ENCODE measurements around the gene ETV6. TPM values are rescaled to one million over a fixed set of nuclear protein-coding genes. Genes with fewer than 3 reads are reported as not detected.

The ETV6 gene
- total RNA-seq, 1 donor from 2014 or later = 23.4 TPM

DNA sequence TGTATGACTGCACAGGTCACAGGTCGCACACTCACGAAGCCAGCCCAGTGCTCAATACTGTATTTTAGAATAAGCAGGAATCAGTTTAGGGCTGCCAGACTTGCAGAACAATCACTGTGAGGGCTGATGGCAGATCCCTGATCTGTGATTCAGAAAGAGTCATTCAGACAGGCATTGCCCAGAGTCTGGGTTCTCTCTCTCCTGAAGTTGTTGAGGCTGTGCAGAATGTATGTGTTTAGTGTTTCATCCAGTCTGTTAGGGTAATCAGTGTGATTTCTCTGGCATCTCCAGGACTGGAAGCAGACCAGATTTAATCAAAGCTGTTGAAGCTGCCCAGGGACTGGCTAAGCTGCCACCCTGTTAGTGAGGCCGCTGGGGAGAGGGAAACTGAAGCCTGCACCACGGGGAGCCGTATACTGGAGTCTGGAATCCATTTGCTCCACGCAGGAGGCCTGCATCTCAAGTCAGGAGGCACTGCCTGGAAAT, 69.3 kb downstream of the ETV6 start:
- peak; percentile 57 for ATAC-seq

DNA sequence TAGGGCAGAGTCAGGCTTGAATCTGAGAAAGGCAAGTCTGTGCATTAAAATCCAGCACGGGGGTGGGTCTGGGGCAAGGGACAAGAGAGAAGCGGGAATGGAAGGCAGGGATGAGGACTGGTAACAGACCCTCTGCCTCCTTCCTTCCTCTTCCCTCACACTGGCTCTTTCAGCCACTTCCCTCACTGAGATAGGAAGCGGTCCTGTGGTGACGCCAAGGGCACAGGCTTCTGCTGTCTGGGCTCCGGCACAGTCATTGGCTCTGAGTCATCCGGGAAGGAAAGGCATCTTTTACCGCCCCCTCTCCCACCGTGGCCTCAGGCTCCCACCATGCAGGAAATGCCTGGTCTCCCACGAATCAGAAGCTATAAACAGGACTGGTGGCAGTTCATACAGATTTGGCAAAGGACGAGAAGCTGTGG, 70.2 kb downstream of the ETV6 start:
- peak; percentile 66 for ATAC-seq

DNA sequence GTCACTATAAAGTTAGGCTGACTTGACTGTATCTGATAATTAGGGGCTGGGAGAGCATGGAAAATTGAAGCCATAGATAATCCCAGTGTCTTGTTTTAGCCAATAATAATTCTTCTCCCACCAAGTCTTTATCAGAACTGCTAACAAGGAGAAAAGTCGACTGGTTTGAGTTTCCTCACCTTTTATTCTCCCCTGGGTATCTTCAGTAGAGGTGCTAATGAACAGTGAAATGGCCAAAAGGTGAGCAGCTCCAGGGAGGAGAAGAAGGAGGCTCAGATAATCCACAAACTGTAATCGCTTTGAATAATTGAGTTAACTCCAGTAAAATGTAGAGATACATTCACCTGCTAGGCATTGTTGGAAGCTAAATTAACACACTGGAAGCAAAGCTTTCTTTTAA, 72.6 kb downstream of the ETV6 start:
- no peak for ATAC-seq

DNA sequence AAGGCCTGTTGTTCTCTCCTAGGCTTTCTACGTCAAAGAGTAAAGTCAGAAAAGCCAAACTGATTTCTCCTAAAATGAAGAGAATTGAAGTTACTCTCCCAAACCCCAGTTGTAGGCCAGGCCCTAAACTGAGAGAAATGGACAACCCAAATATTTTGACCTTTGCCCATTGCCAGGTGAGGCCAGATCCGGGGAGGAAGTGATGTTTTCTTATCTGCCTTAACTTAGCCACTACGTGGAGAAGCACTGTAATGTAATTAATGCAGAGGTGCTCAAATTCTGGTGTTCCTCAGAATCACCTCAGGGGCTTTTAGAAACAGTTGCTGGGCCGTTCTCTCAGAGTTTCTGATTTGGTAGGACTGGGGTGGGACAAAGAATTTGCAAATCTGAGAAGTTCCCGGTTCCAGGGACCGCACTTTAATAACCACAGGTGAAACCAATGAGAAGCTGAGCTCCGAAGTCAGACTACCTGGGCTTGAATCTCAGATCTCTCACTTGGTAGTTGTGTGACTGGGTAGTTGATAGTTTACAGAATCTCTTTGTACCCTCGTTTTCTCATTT, 73.2 kb downstream of the ETV6 start:
- no peak for ATAC-seq

DNA sequence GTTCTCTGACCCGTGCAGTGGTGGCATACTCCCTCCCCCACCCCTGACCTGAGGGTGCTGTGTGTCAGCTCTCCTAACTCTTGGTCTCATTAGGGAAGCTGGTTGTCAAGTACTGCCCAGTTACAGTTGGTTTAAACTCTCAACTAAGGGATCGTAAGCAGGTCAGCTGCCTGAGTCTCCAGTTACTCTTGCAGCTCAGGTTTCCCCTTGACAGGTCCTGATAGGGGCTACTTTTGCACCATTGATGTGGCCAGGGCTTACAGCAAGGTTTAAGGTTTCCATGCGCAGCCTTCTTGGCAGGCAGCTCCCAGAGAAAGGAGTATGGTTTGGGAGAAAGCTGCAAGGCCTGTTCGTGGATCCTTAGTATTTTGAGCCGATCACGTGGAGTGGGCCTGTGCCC, 74.5 kb downstream of the ETV6 start:
- ATAC-seq = no peak

DNA sequence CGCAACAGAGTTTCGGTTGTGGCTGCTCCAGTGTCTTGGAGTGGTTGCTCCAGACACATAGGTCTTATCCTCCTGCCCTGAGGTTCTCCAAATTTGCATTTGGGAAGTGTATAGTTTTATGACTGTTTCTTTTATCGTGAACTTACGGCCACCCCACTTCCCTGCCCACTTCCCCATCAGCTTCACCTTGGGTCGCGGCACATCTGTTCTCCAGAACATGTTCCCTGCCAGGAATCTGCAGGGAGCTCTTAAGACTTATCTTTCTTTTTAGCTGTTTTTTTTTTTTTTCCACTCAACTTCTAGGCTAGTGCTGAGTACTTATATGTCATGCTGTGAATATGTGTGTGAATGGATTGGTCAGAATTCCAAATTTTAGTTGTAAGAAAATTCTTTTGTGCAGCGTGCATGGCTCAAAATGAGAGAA, 75.4 kb downstream of the ETV6 start:
- no peak for ATAC-seq

DNA sequence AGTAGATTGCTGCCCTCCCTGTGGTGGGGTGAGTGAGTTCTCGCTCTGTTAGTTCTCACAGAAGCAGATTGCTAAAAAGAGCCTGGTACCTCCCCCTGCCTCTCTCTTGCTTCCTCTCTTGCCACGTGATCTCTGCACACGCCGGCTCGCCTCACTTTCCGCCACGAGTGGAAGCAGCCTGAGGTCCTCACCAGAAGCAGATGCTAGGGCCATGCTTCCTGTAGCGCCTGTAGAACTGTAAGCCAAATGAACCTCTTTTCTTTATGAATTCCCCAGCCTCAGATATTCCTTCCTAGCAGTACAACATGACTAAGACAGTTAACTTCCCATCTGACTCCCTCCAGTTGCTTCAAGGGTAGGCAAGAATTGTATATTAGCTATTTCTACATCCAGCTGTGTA, 76.2 kb downstream of the ETV6 start:
- no peak for ATAC-seq

DNA sequence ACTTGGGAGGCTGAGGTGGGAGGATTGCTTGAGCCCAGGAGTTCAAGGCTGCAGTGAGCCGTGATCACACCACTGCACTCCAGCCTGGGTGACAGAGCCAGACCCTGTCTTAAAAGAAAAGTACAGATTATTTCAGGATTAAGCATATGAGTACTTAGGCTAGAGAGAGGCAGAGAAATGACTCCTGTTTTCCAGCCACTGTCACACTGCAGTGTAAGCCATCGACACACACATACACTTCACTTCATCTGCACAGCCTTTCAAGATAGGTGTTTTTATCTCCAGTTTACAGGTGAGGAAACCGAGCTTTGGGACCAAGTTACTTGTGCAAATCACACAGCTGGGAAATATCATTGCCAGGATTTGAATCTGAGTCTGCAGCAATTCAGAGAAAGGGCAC, 77.2 kb downstream of the ETV6 start:
- ATAC-seq = no peak

DNA sequence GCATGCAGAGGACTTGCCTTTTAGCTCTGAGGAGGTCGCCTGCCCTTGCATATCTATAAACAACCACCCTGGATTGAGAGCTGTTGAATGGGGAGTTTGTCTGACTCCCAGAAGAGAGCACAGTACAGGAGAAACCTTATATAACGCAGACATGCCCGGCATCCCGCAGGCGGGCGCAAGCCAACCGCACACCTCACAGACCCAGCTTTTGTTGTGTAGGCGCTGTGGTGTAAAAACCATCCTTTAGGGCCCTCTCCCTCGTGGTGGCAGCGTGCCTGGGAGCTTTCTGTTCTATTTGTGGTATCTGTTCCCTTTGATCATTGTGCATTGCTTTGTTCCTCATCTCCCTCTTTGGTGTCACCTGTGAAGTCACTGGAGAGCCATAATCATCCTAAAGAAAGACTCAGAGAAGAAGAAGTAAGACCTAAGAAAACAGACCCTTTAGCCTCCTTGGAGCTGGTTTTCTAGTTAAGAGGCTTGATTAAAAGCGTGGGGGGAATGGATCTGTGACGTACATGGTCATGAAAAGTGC, 77.7 kb downstream of the ETV6 start:
- no peak for ATAC-seq

DNA sequence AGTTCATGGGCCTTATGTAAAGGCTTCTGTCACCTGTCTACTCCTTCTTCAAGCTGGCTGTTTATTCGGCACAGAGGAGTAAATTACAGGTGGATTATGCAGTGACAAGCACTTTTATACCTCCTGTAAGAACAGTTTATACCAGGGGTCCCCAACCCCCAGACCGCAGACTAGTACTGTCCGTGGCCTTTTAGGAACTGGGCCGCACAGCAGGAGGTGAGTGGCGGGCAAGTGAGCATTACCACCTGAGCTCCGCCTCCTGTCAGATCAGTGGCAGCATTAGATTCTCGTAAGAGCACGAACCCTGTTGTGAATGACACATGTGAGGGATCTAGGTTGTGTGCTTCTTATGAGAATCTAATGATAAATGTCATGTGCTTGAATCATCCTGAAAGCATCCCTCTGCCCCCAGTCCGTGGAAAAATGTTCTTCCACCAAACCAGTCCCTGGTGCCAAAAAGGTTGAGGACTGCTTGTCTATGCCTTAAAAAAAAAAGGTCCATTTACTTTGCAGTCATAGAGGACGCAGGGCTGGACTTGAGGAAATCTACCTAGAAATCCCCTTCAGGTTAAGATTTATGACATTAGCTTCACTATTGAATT, 78.8 kb downstream of the ETV6 start:
- ATAC-seq = no peak

DNA sequence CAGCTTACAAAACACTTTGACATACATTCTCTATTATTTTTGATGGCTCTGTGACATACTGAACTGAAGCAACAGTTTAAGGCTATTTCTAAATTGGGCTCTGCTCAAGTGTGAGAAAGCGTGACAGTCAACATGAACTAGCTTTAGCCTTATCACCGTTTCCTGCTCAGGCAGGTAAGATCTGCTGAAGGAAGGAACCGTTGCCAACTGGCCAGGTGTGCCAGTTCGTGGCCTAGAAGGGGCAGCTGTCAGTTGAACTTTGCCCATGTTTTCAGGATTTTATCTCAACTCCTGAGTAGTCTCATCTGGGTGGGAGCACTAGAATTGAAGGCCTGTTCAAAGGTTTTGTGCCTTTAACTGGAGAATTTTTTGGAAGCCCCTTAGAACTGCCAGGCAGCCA, 79.5 kb downstream of the ETV6 start:
- ATAC-seq = peak; percentile 69

DNA sequence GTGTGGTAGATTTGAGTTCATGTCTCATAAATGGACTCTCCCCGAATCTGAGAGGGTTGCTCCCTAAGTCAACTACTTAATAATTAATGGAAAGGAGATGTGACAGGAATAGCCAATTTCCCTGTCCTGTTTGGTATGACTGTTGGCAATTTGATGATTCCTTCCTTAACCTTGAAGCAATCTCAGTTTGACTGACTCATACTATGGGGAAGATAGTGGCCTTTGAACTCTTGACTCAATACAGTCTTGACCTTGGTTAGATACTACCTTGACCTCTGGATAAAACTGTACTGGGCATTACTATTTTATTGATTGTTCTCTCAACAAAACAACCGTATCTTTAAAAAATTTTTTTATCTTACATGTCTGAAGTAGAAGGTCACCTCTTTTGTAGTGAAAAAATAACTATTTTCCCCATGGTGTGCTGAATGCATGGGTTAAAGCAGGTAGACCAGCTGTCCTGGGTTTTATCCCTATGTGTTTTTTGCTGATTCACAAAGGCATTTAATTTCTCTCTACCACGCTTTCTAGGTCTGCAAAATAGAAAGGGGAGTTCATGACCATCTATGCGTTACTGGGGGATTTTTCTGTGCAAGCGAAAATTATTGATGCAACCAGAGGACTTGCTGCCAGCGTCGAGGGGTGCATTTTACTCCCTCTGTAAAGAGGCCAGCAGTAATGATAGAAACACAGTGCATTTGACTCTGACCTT, 80.1 kb downstream of the ETV6 start:
- ATAC-seq = peak; percentile 29

DNA sequence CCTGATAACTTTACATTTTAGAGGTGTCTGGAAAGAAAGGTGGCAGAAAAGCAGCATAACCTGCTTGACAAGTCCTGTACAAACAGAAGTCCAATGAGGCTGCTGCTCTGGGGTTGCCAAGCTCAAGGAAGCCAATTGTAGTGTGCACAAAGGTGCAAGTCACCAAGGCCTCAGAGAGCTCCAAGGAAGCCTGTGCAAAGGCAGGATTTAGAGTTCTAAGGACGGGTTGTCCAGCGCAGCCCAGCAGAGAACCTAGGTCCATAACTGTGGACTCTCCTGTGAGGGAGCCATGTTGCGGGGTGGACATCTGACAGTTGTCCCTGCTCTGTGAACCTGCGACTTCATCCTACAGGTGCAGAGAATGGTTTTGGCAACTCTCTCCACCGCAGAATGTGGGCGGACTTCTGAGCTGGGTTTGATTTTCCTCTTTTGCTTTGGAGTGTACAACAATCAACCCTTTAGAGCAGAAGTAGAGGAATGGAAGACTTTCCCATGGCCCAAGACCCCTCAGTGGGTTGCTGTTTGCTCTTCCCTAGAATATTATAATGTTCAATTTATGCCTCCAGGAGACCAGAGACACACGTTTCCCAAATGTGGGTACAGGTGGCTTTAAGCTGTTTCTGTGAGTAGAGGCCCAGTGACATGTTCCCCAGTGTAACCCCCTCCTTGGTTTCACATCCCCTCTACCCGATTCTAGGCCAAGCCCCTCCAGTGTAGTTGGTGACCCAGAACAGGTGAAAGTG, 81.0 kb downstream of the ETV6 start:
- peak; percentile 88 for ATAC-seq

DNA sequence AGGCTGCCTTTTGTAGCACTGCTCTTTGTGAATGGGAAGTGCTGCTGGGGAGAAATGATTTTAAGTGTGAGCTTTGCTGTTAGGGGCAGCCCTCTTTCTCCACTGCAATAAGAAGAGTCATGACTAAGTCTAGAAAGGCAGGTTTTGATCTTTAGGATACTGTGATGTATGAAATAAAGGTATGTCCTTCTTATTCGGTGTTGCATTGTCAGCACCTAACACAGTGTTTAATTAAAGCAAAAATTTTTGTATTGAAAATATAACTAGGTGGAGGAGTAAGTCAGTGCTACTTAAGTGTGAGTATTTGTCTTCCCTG, 81.5 kb downstream of the ETV6 start:
- no peak for ATAC-seq

DNA sequence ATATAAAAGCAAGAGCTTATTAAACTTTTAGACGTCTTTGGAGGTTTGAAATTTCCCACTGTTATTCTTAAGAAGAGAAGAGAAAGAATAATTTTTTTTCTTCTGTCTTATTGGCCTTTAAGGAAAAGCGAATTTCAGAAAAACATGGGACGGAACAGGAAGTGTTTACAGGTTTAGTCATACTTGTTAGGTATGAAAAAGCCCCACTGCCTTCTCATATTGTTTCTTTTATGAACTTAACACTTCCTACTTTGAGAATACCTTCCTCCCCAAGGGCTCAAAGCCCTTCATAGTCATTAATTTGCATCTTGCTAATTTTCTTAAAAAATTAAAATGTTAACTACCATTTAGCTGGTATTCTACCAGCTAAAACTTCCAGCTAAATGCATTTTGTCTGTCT, 82.0 kb downstream of the ETV6 start:
- ATAC-seq = no peak

DNA sequence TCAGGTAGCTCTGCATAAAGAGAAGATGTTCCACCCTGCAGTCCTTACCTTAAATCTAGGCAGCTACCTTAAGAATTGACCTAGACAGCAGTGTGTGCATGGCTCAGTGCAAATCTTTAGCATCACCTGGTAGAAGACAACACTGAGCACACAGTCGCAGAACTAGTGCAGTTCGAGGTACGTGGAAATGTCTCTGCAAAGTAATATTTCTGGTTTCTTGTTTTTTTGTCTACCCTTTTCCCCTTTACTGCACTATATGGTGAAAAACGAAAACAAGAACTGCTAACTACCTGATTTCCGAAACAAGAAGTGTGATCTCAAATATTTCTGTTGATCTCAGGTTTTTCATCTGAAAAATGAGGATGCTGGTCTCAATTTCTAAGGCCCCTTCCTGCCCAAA, 82.5 kb downstream of the ETV6 start:
- no peak for ATAC-seq

DNA sequence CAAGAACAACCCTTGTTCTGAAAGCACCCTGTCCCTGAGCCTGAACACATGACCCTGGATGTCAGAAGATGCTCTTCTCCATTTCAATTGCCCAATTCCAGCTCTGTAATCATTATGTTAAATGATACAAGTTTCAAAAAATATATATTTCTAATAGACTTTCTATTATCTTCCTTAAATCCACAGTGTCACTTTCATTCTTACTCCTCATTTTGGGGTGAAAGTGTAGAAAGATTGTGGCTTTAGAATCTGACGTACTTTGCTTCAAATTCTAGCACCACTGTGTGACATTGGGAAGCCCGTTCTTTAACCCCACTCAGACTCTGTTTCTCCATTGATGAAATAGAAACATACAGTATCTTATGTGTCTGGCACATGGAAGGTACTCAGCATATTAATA, 83.2 kb downstream of the ETV6 start:
- no peak for ATAC-seq

DNA sequence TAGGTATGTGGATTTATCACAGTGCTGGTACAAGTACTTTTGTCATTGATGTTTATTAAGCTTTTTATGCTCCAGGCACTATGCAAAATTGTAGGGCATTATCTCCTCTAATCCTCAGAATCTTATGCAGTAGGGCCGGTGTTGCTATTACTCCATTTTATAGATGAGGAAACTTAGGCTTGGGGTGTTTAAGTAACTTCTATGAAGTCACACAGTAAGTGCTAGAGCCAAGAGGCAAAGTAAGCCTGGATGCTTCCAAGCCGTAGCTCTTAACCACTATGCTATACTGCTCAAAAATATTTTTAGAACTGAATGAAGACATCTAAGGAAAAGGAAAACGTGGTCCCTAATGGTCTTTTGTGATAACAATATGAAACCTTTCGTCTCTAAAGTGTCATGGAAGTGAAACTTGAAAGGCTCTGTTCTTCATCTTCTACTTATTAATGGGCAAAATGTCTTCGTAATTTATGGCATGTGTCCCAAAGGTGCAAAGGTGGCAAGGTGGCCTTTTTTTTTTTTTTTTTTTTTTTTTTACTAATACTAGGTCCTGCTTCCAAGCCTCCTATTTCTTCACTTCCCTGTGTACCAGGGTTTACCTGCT, 85.2 kb downstream of the ETV6 start:
- peak; percentile 27 for ATAC-seq

DNA sequence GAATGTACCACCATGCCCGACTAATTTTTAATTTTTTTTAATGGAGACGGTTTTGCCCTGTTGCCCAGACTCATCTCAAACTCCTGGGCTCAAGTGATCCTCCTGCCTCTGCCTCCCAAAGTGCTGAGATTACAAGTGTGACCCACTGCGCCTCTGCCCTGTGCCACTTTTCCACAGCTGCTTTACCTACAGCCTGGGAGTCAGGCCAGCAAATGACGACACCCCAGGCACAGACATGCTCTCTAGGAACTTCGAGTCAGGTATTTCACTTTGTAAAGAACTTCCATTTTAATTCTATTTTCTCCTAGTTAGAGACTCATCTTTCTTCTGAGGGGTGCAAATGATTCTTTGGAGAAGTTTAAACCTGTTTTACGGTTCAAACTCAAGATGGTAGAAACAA, 89.0 kb downstream of the ETV6 start:
- no peak for ATAC-seq

DNA sequence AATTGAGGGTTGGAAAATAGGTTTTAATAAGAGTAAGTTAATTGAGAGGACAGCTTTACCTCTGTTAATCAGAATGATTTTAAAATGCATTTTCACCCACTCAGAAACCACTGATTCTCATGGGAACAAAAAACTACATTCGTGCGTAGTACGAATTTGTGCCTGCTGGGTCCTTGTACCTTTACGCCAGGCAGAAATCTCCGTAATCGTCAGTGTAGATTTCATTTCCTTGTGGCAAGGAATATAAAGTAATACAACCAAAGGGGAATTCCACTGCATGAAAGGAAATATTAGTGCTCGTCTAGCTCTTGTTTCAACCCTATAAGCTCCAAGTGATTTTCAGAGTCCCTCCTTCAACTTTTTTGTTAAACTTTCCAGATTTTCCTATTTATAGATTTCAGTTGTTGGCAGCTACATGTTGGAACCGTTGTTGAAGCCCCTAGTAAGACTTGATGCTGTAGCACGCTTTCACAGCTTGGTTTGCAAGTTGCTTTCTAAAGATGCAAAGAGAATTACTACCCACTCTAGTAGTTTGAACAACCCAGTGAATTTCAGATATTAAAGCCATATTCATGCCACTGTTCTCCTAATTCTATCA, 90.6 kb downstream of the ETV6 start:
- ATAC-seq = no peak

DNA sequence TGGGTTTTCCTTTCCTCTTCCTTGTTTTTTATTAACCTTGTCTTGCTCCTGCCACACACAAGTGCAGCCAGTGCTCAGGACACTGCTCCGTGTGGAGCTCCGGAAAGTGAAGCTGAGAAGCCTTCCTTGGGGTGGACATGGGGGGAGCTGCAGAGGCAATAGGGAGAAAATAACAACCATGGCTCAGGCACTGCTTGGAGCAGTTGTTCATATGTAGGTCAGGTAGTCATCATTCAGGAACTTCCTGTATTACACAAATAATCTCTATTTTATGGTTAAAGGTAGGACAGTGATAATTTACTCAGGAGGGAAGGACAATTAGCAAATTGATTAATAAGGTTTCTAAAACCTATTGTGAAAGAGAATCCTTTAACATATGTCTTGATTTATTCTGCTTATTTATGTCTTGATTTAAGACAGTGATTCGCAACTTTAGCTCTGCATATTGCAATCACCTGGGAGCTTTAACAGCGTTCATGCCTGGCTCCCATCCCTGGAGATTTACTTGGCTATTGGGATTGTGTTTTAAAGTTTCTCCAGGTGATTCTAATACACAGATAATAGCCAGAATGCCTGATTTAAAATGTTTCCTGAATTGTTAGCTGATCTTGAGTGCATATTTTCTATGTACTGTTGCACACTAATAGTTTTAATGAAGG, 92.1 kb downstream of the ETV6 start:
- peak; percentile 49 for ATAC-seq
